Smooth muscle cell (in vitro differentiated cells): ENCODE data around the gene MFRP. TPM values are rescaled to one million over a fixed set of nuclear protein-coding genes. Genes with fewer than 3 reads are reported as not detected.

Source experiments
- DNase-seq: peaks from one replicate; lab custom pipeline; 2025; ENCODE audit not compliant: unreplicated experiment; lab: John Stamatoyannopoulos, UW
- H2AFZ ChIP-seq: fragments of 200-600 bp; sonication (generic); 2 replicates; pipeline ENCODE4 v1.6.0; 2016; ENCODE audit warnings: antibody characterized with exemption, low read depth, mild to moderate bottlenecking
- H3F3A ChIP-seq: fragments of 200-600 bp; sonication (generic); 2 replicates; pipeline ENCODE4 v1.6.0; 2017; ENCODE audit warnings: antibody characterized with exemption, low read depth
- H3K27ac ChIP-seq: fragments of 200-600 bp; sonication (generic); 2 replicates; pipeline ENCODE4 v1.5.1; 2016; ENCODE audit warnings: low read depth, mild to moderate bottlenecking
- H3K27me3 ChIP-seq: fragments of 200-600 bp; sonication (generic); 2 replicates; pipeline ENCODE4 v1.6.1; 2016; ENCODE audit warnings: low read depth, mild to moderate bottlenecking
- H3K36me3 ChIP-seq: fragments of 200-600 bp; sonication (generic); 2 replicates; pipeline ENCODE4 v1.5.1; 2016; ENCODE audit warnings: low read depth
- H3K4me1 ChIP-seq: fragments of 200-600 bp; sonication (generic); 2 replicates; pipeline ENCODE4 v1.5.1; 2016; ENCODE audit warnings: low read depth
- H3K4me2 ChIP-seq: fragments of 200-600 bp; sonication (generic); 2 replicates; pipeline ENCODE4 v1.6.0; 2016; ENCODE audit warnings: mild to moderate bottlenecking
- H3K4me3 ChIP-seq: fragments of 200-600 bp; sonication (generic); 2 replicates; pipeline ENCODE4 v1.5.1; 2016; ENCODE audit warnings: mild to moderate bottlenecking
- H3K79me2 ChIP-seq: fragments of 200-600 bp; sonication (generic); 2 replicates; pipeline ENCODE4 v1.6.0; 2016; ENCODE audit warnings: low read depth, mild to moderate bottlenecking
- H3K9ac ChIP-seq: fragments of 200-600 bp; sonication (generic); 2 replicates; pipeline ENCODE4 v1.6.0; 2016; ENCODE audit warnings: low read depth
- H3K9me3 ChIP-seq: fragments of 200-600 bp; sonication (generic); replicated peaks from 2 replicates; pipeline ENCODE4 v1.5.1; 2016; ENCODE audit warnings: low read depth
- H4K20me1 ChIP-seq: fragments of 200-600 bp; sonication (generic); 2 replicates; pipeline ENCODE4 v1.6.0; 2016; ENCODE audit warnings: low read depth
- WGBS: methylation state at CpG from one replicate; pipeline ENCODE4 v1.1.7; 2016; ENCODE audit warnings: low lambda C conversion rate; 5-methylcytosine and 5-hydroxymethylcytosine counted together
- polyA plus RNA-seq: library from polyadenylated mRNA; unstranded; fragments of >200 nt; fragmentation: Nextera tagmentation; extraction: Ambion mirVana; gene quantifications from 2 replicates; pipeline ENCODE4 v1.2.1, GENCODE V29; 2016
- total RNA-seq: library from RNA; depleted of rRNA; stranded (reverse); fragments of >200 nt; gene quantifications from 2 replicates; pipeline ENCODE4 v1.2.3, GENCODE V29; 2014
- TF ChIP-seq, protein P1 (sequence below): fragments of 200-600 bp; sonication (generic); IDR thresholded peaks from 2 replicates; pipeline ENCODE4 v1.5.1; 2017; ENCODE audit warnings: borderline replicate concordance, mild to moderate bottlenecking, antibody characterized with exemption; ENCODE audit not compliant: insufficient read depth, poor library complexity, severe bottlenecking

Gene MFRP
- total and polyA plus RNA-seq, 2 experiments from 2014 or later: not detected

DNA sequence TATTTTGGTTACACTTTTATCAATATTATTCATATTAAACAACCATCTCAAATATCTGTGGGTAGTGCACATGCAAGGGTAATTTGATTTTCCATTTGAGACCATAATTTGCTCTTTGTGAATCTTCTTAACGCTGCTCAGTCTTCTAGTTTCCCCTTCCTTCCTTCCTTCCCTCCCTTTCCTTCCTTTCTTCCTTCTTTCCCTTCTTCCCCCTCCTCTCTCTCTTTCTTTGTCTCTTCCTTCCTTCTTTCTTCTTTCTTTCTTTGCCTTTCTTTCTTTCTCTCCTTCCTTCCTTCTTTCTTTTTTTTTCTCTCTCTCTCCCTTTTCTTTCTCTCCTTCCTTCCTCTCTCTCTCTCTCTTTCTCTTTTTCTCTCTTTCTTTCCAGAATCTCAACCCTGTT lies 16.3 kb downstream of the MFRP start:
- no peak for DNase-seq

DNA sequence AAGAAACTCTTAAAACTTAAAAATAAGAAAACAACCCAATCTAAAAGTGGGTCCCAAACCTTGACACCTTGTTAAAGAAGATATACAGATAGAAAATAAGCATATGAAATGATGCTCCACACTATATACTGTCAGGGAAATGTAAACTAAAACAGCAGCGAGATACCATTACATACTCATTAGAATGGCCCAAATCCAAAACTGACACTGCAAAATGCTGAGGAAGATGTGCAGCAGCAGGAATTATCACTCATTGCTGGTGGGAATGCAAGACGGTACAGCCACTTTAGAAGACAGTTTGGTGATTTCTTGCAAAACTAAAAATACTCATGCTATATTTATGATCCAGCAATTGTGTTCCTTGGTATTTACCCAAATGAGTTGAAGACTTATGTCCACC lies 17.2 kb downstream of the MFRP start:
- Histone ChIP-seq H4K20me1 (no peaks in the 10 kb centered on the region), H2AFZ (no peak overlapping the region), H3K9ac (no peak overlapping the region), H3K36me3 (no peaks in the 10 kb centered on the region), H3K4me2 (no peak overlapping the region), H3K79me2 (no peaks in the 10 kb centered on the region), H3K4me1 (peaks cover 13% of the 10 kb centered on the region), H3K27me3 (no peaks in the 10 kb centered on the region), H3F3A (no peaks in the 10 kb centered on the region), H3K9me3 (no peaks in the 10 kb centered on the region), H3K4me3 (no peak overlapping the region), H3K27ac (no peak overlapping the region)
- TF ChIP-seq, protein P1, sequence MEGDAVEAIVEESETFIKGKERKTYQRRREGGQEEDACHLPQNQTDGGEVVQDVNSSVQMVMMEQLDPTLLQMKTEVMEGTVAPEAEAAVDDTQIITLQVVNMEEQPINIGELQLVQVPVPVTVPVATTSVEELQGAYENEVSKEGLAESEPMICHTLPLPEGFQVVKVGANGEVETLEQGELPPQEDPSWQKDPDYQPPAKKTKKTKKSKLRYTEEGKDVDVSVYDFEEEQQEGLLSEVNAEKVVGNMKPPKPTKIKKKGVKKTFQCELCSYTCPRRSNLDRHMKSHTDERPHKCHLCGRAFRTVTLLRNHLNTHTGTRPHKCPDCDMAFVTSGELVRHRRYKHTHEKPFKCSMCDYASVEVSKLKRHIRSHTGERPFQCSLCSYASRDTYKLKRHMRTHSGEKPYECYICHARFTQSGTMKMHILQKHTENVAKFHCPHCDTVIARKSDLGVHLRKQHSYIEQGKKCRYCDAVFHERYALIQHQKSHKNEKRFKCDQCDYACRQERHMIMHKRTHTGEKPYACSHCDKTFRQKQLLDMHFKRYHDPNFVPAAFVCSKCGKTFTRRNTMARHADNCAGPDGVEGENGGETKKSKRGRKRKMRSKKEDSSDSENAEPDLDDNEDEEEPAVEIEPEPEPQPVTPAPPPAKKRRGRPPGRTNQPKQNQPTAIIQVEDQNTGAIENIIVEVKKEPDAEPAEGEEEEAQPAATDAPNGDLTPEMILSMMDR: no peak
- no peak for DNase-seq
- WGBS: 90% methylated on average over 2 of the region's 2 CpGs

More for the DNA sequence above, 16.3 kb downstream of the MFRP start:
- no peaks in the 10 kb centered on the region for H4K20me1 ChIP-seq
- peaks cover 7% of the 10 kb centered on the region for H3K79me2 ChIP-seq
- H2AFZ ChIP-seq: no peak overlapping the region
- no peaks in the 10 kb centered on the region for H3F3A ChIP-seq
- no peaks in the 10 kb centered on the region for H3K9me3 ChIP-seq
- no peak overlapping the region for H3K4me3 ChIP-seq
- H3K27ac ChIP-seq: no peak overlapping the region
- H3K4me2 ChIP-seq: no peak overlapping the region
- WGBS: 70% methylated on average over 1 of the region's 1 CpG
- no peaks in the 10 kb centered on the region for H3K27me3 ChIP-seq
- TF ChIP-seq, protein P1: no peak
- H3K9ac ChIP-seq: no peak overlapping the region
- H3K36me3 ChIP-seq: no peaks in the 10 kb centered on the region
- peaks cover 17% of the 10 kb centered on the region for H3K4me1 ChIP-seq

DNA sequence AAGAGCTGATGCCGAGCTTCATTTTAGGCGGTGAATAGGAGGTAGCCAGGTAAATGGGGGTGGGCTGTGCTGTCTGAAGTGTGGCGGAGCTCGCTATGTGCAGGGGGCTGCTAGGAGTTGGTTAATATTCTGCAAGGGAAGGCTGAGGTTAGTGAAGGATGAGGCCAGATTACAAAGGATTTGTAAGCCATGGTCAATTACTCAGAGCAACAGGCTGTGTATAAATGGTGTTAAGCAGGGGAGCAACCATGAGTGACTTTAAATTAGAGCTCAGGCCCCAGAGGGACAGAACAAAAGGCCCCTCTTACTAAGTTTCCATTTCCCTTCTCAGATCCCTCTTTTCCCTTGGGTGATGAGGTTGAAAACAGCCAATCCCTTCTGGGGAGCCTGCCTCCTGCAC lies 22.3 kb downstream of the MFRP start:
- no peak overlapping the region for H3K9ac ChIP-seq
- no peaks in the 10 kb centered on the region for H3K36me3 ChIP-seq
- TF ChIP-seq, protein P1: no peak
- H3K9me3 ChIP-seq: no peaks in the 10 kb centered on the region
- H3K4me3 ChIP-seq: no peak overlapping the region
- peaks cover 28% of the 10 kb centered on the region for H3F3A ChIP-seq
- 78% methylated on average over 4 of the region's 4 CpGs for WGBS
- H4K20me1 ChIP-seq: no peaks in the 10 kb centered on the region
- no peak overlapping the region for H3K4me2 ChIP-seq
- no peak for DNase-seq
- no peaks in the 10 kb centered on the region for H3K27me3 ChIP-seq
- no peaks in the 10 kb centered on the region for H3K79me2 ChIP-seq
- no peak overlapping the region for H3K27ac ChIP-seq
- peaks cover 23% of the 10 kb centered on the region for H3K4me1 ChIP-seq
- H2AFZ ChIP-seq: no peak overlapping the region

DNA sequence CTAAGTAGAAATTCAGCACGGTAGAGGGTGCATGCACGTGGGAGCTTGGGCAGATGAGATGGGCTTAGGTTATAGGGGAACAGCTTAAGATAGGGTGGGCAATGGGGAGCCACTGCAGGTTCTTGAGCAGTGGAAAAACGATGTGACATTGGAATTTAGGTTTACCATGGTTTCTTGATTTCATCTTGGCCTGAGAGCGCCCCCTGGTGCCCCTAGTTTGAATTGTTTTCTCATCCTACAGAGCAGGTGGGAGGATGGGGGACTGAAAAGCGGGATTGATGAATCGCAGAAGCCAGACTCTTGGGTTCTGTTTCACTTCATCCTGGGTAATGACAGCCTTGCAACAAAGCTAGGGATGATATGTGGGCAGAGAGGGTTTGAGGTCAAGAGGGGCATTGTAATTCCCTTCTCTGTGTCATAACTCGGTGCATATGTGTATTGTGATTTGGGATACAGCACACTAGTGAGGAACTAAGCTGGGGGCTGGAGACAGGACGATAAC lies 22.9 kb downstream of the MFRP start:
- no peak overlapping the region for H3K4me2 ChIP-seq

More for the DNA sequence above, 22.9 kb downstream of the MFRP start:
- Histone ChIP-seq H3K4me1 (peaks cover 29% of the 10 kb centered on the region), H2AFZ (no peak overlapping the region), H3K27me3 (no peaks in the 10 kb centered on the region), H4K20me1 (no peaks in the 10 kb centered on the region), H3K79me2 (no peaks in the 10 kb centered on the region), H3F3A (peaks cover 30% of the 10 kb centered on the region), H3K27ac (no peak overlapping the region), H3K9me3 (no peaks in the 10 kb centered on the region), H3K9ac (no peak overlapping the region), H3K4me3 (no peak overlapping the region), H3K36me3 (no peaks in the 10 kb centered on the region)
- DNase-seq: peak; percentile 42
- 27% methylated on average over 8 of the region's 8 CpGs for WGBS
- TF ChIP-seq, protein P1: peak; percentile 73
